Eye (tissue), 1 donor: ENCODE data around the gene C5AR2.
"Not testable (repeated sequence)": the region's sequence is repeated elsewhere in the genome, so short reads cannot be mapped to it uniquely, and the experiment has no call there.

Experiments
- DNase-seq: peaks from one replicate; pipeline ENCODE4 v3.0.0-alpha.2; 2015

The C5AR2 gene

DNA sequence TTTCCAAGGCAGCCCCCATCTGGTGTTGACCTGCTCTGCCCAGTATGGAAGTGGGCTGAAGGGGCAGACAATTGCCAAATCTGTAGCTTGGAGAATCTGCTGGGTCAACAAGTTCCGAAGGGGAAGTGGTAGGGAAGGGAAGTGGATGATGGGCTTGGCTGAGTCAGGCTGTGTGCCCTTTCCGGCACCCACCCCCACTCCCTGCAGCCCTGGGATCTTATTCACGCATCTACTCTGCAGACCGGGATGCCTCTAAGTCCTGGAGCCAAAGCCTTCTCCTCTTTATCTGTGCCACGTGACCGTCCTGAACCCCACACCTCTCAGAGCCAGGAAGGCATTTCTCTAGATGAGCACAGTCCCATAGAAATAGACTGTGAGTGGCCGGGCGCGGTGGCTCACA lies 7.5 kb upstream of the C5AR2 start:
- DNase-seq = no peak

DNA sequence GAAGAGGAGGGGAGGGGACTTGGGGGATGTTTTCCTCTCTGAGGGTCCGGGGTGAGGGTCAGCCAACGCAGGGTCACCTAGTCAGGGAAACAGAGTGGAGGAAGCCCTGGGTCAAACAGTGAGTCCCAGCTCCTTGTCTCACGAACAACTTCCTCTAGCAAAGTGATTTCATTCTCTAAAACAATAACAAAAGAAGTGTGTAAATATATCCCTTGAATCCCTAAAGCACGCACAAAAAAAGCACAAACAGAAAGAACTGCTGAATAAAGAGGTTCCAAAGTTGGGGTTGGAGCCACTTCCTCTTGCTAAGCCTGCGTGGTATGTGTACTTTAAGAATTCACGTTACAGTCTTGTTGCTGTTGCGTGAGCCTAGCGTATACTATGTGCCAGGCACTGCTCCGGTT lies 1.5 kb upstream of the C5AR2 start:
- DNase-seq = peak; percentile 1

DNA sequence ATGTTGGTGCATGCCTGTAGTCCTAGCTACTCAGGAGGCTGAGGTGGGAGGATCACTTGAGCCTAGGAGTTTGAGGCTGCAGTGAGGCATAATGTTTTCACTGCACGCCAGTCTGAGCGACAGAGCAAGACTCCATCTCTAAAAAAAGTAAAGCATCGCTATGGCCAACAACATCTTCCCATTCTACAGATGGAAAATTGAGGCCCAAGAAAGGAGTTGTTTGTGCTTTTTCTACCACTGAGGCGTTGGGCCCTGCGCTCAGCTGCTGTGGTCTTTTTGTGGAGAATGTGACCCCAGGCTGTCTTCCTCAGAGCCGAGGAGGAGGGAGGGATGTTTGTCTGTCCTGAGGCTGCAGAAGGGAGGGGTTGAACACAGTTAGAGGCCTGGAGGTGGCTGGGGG lies 485 bp upstream of the C5AR2 start:
- DNase-seq = no peak

DNA sequence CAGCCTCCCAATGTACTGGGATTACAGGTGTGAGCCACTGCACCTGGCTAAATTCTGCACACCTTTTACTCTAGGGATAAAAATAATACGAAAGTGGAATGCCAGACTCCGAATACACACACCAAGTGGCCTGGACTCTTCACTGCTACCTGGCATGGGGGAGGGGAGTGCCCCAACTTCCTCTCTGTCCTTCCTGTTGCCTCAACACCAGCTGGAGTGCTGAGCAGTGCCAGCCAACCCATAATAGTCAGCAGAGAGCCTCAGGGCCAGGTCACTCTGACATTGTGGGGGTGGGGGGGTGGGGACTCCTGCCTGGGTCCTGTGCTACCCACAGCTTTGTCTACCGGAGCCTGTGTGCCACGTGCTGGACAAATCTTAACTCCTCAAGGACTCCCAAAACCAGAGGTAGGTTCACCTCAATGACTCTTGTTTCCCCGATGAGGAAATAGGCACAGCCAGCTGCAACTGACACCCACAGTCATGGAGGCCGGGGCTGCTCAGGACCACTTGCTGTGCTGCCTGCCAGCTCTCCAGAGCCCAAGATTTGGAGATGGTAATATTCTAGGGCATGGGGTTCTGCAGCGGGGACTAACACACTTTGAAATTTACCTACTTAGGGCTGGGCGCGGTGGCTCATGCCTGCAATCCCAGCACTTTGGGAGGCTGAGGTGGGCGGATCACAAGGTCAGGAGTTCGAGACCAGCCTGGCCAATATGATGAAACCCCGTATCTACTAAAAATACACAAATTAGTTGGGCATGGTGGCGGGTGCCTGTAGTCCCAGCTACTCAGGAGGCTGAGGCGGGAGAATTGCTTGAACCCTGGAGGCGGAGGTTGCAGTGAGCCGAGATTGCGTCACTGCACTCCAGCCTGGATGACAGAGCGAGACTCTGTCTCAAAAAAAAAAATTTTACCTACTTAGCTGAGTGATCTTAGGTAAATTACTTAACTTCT lies 5.1 kb downstream of the C5AR2 start:
- DNase-seq = not testable (repeated sequence)

DNA sequence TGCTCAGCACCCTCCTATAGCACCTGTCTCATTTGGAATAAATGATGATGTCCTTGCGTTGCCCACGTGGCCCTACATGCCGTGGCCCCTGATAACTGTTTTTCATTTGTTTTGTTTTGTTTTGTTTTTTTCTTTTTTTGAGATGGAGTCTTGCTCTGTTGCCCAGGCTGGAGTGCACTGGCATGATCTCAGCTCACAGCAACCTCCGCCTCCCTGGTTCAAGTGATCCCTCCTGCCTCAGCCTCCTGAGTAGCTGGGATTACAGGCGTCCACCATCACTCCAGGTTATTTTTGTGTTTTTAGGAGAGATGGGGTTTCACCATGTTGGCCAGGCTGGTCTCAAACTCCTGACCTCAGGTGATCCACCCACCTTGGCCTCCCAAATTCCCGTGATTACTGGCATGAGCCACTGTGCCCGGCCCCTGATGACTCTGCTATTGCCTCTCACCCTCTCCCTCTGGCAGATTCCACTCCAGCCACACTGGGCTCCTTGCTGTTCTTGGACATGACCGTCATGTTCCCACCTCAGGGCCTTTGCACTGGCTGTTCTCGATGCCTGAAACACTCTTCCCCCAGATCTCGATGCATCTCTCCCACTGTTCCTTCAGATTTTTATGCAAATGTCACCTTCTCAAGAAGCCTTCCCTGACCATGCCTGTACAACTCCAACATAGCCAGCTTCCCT lies 7.4 kb downstream of the C5AR2 start:
- DNase-seq = no peak

DNA sequence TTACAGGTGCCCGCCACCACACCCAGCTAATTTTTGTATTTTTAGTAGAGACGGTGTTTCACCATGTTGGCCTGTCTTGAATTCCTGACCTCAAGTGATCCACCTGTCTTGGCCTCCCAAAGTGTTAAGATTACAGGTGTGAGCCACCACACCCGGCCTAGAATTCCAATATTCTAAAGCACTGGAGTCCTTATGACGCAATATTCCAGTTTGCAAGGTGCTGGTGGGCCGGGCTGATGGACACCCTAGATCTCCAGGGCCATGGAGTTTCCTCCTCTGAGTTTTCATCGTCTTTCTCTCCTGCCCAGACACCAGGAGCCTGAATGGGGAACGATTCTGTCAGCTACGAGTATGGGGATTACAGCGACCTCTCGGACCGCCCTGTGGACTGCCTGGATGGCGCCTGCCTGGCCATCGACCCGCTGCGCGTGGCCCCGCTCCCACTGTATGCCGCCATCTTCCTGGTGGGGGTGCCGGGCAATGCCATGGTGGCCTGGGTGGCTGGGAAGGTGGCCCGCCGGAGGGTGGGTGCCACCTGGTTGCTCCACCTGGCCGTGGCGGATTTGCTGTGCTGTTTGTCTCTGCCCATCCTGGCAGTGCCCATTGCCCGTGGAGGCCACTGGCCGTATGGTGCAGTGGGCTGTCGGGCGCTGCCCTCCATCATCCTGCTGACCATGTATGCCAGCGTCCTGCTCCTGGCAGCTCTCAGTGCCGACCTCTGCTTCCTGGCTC lies 8.7 kb downstream of the C5AR2 start:
- DNase-seq = no peak

DNA sequence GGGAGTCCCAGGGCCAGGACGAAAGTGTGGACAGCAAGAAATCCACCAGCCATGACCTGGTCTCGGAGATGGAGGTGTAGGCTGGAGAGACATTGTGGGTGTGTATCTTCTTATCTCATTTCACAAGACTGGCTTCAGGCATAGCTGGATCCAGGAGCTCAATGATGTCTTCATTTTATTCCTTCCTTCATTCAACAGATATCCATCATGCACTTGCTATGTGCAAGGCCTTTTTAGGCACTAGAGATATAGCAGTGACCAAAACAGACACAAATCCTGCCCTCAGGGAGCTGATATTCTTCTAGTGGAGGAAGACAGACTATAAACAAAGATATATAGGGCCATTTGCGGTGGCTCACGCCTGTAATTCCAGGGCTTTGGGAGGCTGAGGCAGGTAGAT lies 9.8 kb downstream of the C5AR2 start:
- no peak for DNase-seq

DNA sequence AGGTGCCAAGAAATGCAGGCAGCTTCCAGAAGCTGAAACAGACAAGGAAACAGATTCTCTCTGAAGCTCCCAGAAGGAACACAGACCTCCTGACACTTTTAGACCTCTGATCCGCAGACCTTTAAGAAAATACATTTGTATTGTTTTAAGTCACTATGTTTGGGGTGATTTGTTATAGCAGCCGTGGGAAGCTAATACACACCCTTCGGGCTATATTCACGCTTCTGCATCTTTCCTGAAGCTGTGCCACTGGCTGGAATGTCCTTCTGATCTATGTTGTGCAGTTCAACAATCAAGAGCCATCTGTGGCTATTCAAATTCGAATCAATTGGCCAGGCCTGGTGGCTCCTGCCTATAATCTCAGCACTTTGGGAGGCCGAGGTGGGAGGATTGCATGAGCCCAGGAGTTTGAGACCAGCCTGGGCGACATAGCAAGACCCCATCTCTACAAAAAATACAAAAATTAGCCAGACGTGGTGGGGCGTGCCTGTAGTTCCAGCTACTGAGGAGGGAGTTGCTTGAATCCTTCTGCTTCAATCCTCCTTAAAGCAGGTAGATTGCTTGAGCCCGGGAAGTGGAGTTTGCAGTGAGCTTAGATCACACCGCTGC lies 11.3 kb downstream of the C5AR2 start:
- DNase-seq = no peak

DNA sequence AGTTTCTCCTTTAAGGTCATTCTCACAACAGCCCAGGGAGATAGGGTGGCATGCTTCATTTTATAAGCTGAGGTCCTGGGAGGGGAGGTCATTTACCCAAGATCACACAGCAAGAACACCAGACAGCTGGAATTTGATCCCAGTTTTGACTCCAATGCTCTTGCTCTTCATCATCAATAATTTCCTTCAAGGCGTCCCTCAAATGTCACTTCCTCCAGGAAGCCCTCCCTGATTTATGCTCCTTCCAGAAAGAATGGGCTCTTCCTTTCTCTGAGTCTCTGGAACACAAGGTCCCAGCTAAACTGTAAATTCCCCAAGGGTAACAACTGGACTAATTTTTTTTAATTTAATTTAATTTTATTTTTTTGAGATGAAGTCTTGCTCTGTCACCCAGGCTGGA lies 12.4 kb downstream of the C5AR2 start:
- DNase-seq = no peak

DNA sequence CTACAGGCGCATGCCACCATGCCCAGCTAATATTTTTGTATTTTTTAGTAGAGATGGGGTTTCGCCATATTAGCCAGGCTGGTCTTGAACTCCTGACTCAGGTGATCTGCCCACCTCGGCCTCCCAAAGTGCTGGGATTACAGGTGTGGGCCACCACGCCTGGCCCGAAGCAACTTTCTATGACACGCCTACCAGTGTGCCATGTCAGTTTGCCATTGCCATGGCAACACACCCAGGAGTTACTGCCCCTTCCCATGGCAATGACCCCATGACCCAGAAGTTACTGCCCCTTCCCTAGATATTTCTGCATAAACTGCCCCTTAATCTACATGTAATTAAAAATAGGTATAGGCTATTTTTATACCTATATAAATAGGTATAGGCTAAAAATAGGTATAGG lies 14.0 kb downstream of the C5AR2 start:
- DNase-seq = not testable (repeated sequence)

DNA sequence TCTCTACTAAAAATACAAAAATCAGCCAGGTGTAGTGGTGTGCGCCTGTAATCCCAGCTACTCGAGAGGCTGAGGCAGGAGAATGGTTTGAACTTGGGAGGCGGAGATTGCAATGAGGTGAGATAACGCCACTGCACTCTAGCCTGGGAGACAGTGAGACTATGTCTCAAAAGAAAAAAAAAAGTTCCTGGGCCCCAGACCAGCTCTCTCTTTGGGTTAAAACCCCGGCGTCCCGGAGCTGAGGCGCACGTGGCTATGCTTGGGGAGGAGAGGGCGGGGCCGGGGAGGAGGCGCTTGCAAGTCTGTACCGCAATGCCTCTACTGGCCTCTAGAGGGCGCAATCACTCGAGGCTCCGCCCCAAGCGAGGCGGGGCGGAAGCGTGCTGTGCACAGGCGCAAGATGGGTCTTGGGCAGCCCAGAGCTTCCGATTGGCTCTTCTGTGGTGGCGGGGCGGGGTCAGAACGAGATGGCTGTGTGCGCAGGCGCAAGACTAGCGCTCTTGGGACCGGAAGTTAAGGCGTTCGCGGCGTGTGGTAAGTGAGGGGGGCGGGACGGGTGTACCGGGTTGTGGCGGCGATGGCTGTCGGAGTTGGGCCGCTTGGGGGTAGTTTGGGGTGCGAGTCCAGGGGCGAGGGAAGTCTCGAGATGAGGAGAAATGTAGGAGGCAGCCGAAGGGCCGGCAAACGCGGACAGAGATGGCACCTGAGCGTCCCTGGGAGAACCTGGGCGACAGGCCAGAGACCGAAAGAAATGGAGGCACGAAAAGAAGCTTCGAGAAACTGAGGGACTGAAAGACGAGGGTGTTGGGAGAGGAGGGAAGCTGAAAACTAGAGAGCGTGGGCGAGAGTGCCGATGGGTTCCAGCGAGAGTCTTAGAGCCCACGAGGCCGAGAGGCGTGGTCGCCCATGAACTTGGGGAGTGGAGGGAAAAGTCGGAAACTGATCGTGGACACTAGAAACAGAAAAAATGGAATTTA lies 17.1 kb downstream of the C5AR2 start, which contains the start of gene DHX34:
DHX34 (plus strand) TSS at position 497 of the 977 bp plus-strand sequence. CDS start 3,716 bp downstream, outside the sequence.
- peak; percentile 99 for DNase-seq

DNA sequence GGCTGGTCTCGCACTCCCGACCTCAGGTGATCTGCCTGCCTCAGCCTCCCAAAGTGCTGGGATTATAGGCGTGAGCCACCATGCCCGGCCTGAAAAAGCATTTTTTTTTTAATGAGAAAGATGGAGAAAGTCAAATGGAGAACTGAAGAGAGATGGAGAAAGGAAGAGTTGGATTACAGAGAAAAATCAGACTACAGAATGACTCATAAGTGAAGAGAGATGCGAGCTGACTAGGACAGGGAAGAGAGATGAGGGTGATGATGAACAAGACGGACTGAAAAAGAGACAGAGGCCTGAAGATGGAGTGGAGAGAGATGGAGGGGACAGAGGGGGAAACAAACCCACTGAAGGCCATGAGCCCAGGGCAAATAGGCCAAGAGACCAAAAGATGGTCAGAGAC lies 18.7 kb downstream of the C5AR2 start:
- DNase-seq = no peak

DNA sequence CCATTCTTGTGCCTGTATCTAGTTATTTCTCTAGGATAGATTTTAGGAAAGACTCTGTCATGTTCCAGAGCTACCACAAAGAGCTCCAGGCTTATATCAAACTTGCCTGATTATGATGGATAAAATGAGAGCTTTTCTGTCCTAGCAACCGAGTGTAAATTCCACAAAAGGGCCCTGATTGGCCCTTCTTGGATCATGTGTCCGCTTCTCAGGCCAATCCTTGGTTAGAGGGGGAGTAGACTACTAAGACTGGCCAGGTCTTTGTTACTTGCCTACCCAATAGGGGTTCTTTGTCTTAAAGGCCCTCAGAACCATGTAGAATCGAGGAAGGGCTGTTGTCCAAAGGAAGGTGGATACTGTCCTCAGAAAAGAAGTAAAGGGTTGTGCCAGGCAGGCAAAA lies 19.6 kb downstream of the C5AR2 start:
- no peak for DNase-seq

DNA sequence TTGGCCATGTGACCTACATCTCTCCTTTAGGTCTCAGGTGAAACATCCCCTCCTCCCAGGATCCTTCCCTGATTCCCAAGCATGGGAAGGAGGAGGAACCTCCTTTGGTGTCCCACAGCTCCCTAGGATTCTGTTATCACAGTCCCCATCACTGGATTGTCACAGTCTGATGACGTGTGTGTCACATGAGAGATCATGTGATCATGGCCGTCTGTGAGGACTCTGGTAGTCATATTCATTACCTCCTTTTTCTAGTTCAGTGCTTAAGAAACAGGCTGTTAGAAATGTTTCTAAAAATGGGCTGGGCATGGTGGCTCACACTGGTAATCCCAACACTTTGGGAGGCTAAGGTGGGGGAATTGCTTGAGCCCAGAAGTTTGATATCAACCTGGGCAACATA lies 20.1 kb downstream of the C5AR2 start:
- no peak for DNase-seq

DNA sequence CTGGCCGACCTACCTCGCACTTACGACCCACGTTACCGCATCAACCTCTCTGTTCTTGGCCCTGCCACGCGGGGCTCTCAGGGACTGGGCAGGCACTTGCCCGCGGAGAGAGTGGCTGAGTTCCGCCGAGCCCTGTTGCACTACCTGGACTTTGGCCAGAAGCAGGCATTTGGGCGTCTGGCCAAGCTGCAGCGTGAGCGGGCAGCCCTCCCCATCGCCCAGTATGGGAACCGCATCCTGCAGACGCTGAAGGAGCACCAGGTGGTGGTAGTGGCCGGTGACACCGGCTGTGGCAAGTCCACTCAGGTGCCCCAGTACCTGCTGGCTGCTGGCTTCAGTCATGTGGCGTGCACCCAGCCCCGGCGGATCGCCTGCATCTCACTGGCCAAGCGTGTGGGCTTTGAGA lies 21.3 kb downstream of the C5AR2 start:
- DNase-seq = no peak

DNA sequence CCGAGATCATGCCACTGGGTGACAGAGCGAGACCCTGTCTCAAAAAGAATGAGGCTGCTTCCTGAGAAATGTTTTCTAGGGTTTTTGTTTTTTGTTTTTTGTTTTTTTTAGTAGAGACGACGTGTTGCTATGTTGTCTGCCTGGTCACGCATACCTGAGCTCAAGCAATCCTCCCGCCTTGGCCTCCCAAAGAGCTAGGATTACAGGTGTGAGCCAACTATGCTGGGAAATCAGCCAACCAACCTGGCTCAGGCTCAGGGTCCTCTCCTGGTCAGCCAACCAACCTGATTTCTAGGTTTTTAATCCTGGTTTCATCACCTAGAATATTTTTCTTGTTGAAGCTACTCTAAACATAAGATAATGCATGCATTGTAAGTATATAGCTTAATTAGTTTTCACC lies 24.9 kb downstream of the C5AR2 start:
- no peak for DNase-seq

DNA sequence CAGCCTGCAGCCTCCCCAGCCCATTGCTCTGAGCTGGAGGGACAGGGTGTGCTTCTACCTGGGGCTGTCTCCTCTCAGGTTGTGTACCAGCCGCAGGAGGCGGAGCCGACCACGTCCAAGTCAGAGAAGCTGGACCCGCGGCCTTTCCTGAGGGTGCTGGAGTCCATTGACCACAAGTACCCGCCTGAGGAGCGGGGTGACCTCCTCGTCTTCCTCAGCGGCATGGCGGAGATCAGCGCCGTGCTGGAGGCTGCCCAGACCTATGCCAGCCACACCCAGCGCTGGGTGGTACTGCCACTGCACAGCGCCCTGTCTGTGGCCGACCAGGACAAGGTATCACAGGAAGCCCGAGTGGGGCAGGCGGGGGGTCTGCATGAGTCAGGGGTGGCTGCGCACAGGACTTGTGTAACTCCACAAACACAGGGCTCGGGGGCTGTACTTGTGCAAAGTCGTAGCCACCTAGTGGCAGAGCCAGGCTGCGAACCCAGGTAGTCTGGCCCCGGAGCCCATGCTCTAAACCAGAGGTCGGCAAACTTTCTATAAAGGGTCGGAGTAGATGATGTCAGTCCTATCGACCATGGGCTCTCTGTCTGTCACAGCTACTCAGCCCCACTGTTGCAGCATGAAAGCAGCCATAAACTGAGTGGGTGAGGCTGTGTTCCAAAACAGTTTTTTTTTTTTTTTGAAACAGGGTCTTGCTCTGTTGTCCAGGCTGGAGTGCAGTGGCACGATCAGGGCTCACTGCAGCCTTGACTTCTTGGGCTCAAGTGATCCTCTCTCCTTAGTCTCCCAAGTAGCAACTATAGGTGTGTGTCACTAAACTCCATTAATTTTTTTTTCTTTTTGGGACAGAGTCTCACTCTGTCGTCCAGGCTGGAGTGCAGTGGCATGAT lies 26.1 kb downstream of the C5AR2 start:
- no peak for DNase-seq

DNA sequence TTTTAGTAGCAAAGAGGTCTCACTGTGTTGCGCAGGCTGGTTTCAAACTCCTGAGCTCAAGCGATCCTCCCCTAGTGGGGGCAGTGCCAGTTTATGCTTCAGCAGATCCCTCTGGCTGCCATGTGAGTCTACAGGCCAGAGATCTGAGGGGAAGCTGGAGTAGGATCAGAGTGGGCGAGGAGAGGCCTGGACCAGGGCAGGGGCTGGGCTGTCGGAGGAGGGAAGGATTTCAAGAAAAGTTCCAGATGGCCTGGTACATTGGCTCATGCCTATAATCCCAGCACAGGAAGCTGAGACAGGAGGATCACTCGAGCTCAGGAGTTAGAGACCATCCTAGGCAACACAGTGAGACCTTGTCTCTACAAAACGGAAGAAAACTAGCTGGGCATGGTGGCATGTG lies 27.0 kb downstream of the C5AR2 start:
- no peak for DNase-seq

DNA sequence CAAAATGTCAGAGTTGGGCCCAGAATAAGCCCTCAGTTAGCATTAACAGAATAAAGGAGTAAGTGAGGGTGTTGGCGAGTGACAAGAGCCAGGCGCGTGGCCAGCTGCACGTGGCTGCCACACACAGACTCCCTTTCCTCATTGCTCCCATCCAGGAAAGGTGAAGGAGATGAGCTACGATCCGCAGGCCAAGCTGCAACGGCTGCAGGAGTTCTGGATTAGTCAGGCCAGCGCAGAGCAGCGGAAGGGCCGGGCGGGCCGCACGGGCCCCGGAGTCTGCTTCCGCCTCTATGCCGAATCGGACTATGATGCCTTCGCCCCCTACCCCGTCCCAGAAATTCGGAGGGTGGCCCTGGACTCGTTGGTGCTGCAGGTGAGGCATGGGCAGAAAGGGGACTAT lies 30.3 kb downstream of the C5AR2 start:
- DNase-seq = no peak

DNA sequence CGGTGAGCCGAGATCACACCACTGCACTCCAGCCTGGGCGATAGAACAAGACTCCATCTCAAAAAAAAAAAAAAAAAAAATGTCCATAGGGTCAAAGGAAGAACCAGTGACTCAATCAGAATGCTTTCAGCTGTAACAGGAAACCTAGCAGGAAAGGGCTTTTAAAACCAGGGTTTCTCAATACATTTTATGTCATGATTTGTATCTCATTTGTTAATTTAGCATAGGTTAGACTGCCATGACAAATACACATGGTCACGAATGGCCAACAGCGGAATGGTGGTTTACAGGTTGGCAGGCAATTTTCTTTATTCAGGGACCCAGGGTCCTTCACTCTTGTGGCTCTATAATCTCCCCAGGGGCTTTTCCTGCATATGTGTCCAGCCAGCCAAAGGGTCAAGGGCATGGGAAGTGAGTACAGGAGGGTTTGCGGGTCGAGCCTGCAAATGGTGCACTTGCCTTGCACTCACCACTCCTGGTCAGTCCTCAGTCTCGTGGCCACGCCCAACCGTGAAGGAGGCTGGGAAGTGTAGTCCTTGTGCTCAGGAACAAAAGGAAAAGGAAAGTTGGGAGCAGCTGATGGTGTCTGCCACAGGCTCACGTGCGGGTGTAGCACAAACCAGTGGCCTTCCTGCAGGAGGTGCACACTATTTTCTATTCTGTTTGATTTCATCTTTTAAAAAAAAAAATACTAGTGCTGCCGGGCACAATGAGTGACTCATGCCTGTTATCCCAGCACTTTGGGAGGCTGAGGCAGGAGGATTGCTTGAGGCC lies 32.0 kb downstream of the C5AR2 start:
- no peak for DNase-seq
